Upper lobe of left lung (tissue), 6 donors: ENCODE measurements around the gene USP3. TPM values are rescaled to one million over a fixed set of nuclear protein-coding genes. Genes with fewer than 3 reads are reported as not detected.
A peak's percentile ranks its signal among the peaks of the same experiment; 100 is the strongest.

Source experiments
- ATAC-seq, 2 donors: fragments of 200-7000 bp; cut with Tn5 transposase; one replicate each; pipeline ENCODE4 v1.9.1; 2022; ENCODE audit warnings: mild to moderate bottlenecking in 2 of 2, moderate library complexity in 2 of 2; ENCODE audit not compliant: low FRiP score in 2 of 2
- DNase-seq, 2 donors: peaks; one replicate each; pipeline ENCODE4 v3.0.0-alpha.2; 2019 to 2020
- H3K27ac ChIP-seq, 4 donors: fragments of 200-600 bp; sonication (generic); one replicate each; pipeline ENCODE4 v1.5.1; 2016 to 2019
- H3K27me3 ChIP-seq, 4 donors: fragments of 200-600 bp; sonication (generic); one replicate each; pipeline ENCODE4 v1.5.1; 2017 to 2019
- H3K36me3 ChIP-seq, 4 donors: fragments of 200-600 bp; sonication (generic); one replicate each; pipeline ENCODE4 v1.5.1; 2016 to 2019
- H3K4me1 ChIP-seq, 4 donors: fragments of 200-600 bp; sonication (generic); one replicate each; pipeline ENCODE4 v1.5.1; 2018 to 2019
- H3K4me3 ChIP-seq, 4 donors: fragments of 200-600 bp; sonication (generic); one replicate each; pipeline ENCODE4 v1.5.1; 2017 to 2019; ENCODE audit warnings: mild to moderate bottlenecking in 2 of 4, moderate library complexity in 1 of 4
- H3K9me3 ChIP-seq, 4 donors: fragments of 200-600 bp; sonication (generic); one replicate each; pipeline ENCODE4 v1.5.1; 2018 to 2019
- CTCF ChIP-seq, 6 experiments: fragments of 450-650 bp in 4 of 6; fragments of 200-600 bp in 2 of 6; sonication (generic) in 2 of 6; IDR thresholded peaks; one replicate each; pipeline ENCODE4 v1.5.1; 2016 to 2019; ENCODE audit warnings: antibody characterized with exemption in 6 of 6
- EP300 ChIP-seq, 4 donors: sonication (generic); formaldehyde crosslinking; IDR thresholded peaks; one replicate each; pipeline ENCODE4 v1.5.1; 2017; ENCODE audit warnings: antibody characterized with exemption in 4 of 4, control low read depth in 2 of 4
- POLR2A ChIP-seq, 4 donors: fragments of 450-650 bp; IDR thresholded peaks; one replicate each; pipeline ENCODE4 v1.5.1; 2016 to 2017; ENCODE audit warnings: antibody characterized with exemption in 4 of 4, mild to moderate bottlenecking in 2 of 4
- POLR2AphosphoS5 ChIP-seq, 2 donors: sonication (generic); formaldehyde crosslinking; IDR thresholded peaks; one replicate each; pipeline ENCODE4 v1.5.1; 2017; ENCODE audit warnings: antibody characterized with exemption in 2 of 2
- WGBS, 2 donors: methylation state at CpG; one replicate each; pipeline ENCODE4 v1.1.5; 2017 to 2018; 5-methylcytosine and 5-hydroxymethylcytosine counted together
- total RNA-seq, 6 donors: library from RNA; depleted of rRNA in 4 of 6; stranded (reverse); fragments of >200 nt in 4 of 6; gene quantifications; one replicate each; pipeline versions ENCODE4 v1.1.0 to v1.2.1, GENCODE V29; 2016 to 2021
- donor health status: DM: no; HTN: no; CAD: no; lungs with moderate emphysema.
- donor health status: DM: no; HTN: yes; CAD: no; lungs with severe emphysema.

The USP3 gene
- total RNA-seq, 6 donors from 2014 or later: 45.7 to 87.0 (median 63.8) TPM

GRCh38 chr15:63491979-63492378 lies 12.4 kb upstream of the USP3 start:
- TF ChIP-seq POLR2A (IDR thresholded peaks at IDR 0.05) (no peak), EP300 (IDR thresholded peaks at IDR 0.05) (no peak), CTCF (IDR thresholded peaks at IDR 0.05) (no peak), POLR2AphosphoS5 (IDR thresholded peaks at IDR 0.05) (no peak)
- Histone ChIP-seq H3K9me3 (no peaks in the 10 kb centered on the region), H3K36me3 (no peaks in the 10 kb centered on the region), H3K27me3 (no peaks in the 10 kb centered on the region), H3K4me3 (no peak overlapping the region), H3K4me1 (peaks cover 8 to 43% (median 27%) of the 10 kb centered on the region in 4 donors), H3K27ac (peak overlapping the region; percentile 64 to 86 (median 80))
- DNase-seq (no peak), ATAC-seq (no peak)
- 65 to 74% methylated on average over 6 of the region's 6 CpGs for WGBS, 2 donors

GRCh38 chr15:63492541-63493077 lies 11.8 kb upstream of the USP3 start:
- TF ChIP-seq EP300 (IDR thresholded peaks at IDR 0.05): no peak
- DNase-seq (no peak), ATAC-seq (no peak)
- WGBS, 2 donors: 78 to 82% methylated on average over 8 of the region's 8 CpGs
- no peaks in the 10 kb centered on the region for H3K9me3 ChIP-seq
- H3K27me3 ChIP-seq: no peaks in the 10 kb centered on the region
- no peak overlapping the region for H3K4me3 ChIP-seq
- H3K27ac ChIP-seq: peak overlapping the region; percentile 64 to 86 (median 80)
- peaks cover 8 to 43% (median 26%) of the 10 kb centered on the region in 4 donors for H3K4me1 ChIP-seq
- H3K36me3 ChIP-seq: no peaks in the 10 kb centered on the region

- no peaks in the 10 kb centered on the region for H3K27me3 ChIP-seq
- peak overlapping the region in 1 of 4 donors; percentile 83 for H3K27ac ChIP-seq
- 73 to 86% methylated on average over 2 of the region's 2 CpGs for WGBS, 2 donors
- TF ChIP-seq POLR2A (IDR thresholded peaks at IDR 0.05): no peak
- no peak for TF ChIP-seq EP300 (IDR thresholded peaks at IDR 0.05)
- no peaks in the 10 kb centered on the region for H3K9me3 ChIP-seq
- no peaks in the 10 kb centered on the region for H3K36me3 ChIP-seq
- no peak overlapping the region for H3K4me3 ChIP-seq
- H3K4me1 ChIP-seq: peaks cover 7 to 43% (median 24%) of the 10 kb centered on the region in 4 donors
- DNase-seq (no peak), ATAC-seq (no peak)
Observed at GRCh38 chr15:63493436-63493835, 11.0 kb upstream of the USP3 start.

- DNase-seq (no peak), ATAC-seq (no peak)
- no peaks in the 10 kb centered on the region for H3K27me3 ChIP-seq
- H3K4me1 ChIP-seq: peaks cover 7 to 49% (median 28%) of the 10 kb centered on the region in 4 donors
- TF ChIP-seq EP300 (IDR thresholded peaks at IDR 0.05) (no peak), CTCF (IDR thresholded peaks at IDR 0.05) (no peak), POLR2A (IDR thresholded peaks at IDR 0.05) (no peak), POLR2AphosphoS5 (IDR thresholded peaks at IDR 0.05) (no peak)
- H3K4me3 ChIP-seq: no peak overlapping the region
- WGBS, 2 donors: 90 to 95% methylated on average over 4 of the region's 4 CpGs
- no peaks in the 10 kb centered on the region for H3K36me3 ChIP-seq
- peak overlapping the region in 1 of 4 donors; percentile 97 for H3K27ac ChIP-seq
- no peaks in the 10 kb centered on the region for H3K9me3 ChIP-seq
Observed at GRCh38 chr15:63494408-63494807, 10.0 kb upstream of the USP3 start.

- Histone ChIP-seq H3K4me3 (no peak overlapping the region), H3K27me3 (no peaks in the 10 kb centered on the region), H3K36me3 (no peaks in the 10 kb centered on the region), H3K4me1 (peaks cover 12 to 55% (median 33%) of the 10 kb centered on the region in 4 donors), H3K9me3 (no peaks in the 10 kb centered on the region), H3K27ac (peak overlapping the region in 2 of 4 donors; percentile 18 to 97)
- 83 to 100% methylated on average over 1 of the region's 1 CpG for WGBS, 2 donors
- ATAC-seq (no peak), DNase-seq (no peak)
- TF ChIP-seq CTCF (IDR thresholded peaks at IDR 0.05): no peak
- no peak for TF ChIP-seq EP300 (IDR thresholded peaks at IDR 0.05)
- TF ChIP-seq POLR2A (IDR thresholded peaks at IDR 0.05): no peak
- TF ChIP-seq POLR2AphosphoS5 (IDR thresholded peaks at IDR 0.05): no peak
Observed at GRCh38 chr15:63495343-63495742, 9.1 kb upstream of the USP3 start.
